ENCODE measurements around the gene OR10H1. TPM values are rescaled to one million over a fixed set of nuclear protein-coding genes. Genes with fewer than 3 reads are reported as not detected.
"Not testable (repeated sequence)": the region's sequence is repeated elsewhere in the genome, so short reads cannot be mapped to it uniquely, and the experiment has no call there.

OR10H1 gene
- total RNA-seq, 2 donors from 2014 or later, result not detected

GRCh38 chr19:15841875-15842569, 26.6 kb upstream of the OR10H1 start:
- DNase-seq, result no peak
- no peaks in the 10 kb centered on the region for H3K27me3 ChIP-seq
- no peak for ATAC-seq
- intact Hi-C loops (cut with DNase I), result no loop called here
- H3K4me3 ChIP-seq, result no peak overlapping the region
- H3K4me1 ChIP-seq, result peaks cover 8% of the 10 kb centered on the region
- H3K27ac ChIP-seq, result no peak overlapping the region
- no peaks in the 10 kb centered on the region for H3K36me3 ChIP-seq (replicated peaks in 1 of 2; ENCODE audit: insufficient read depth in 1 of 2, low read depth in 2 of 2)
- WGBS, 2 donors, result 45 to 58% methylated on average over 7 to 11 of the region's 11 CpGs
- no peaks in the 10 kb centered on the region for H3K9me3 ChIP-seq
- TF ChIP-seq, protein P1, sequence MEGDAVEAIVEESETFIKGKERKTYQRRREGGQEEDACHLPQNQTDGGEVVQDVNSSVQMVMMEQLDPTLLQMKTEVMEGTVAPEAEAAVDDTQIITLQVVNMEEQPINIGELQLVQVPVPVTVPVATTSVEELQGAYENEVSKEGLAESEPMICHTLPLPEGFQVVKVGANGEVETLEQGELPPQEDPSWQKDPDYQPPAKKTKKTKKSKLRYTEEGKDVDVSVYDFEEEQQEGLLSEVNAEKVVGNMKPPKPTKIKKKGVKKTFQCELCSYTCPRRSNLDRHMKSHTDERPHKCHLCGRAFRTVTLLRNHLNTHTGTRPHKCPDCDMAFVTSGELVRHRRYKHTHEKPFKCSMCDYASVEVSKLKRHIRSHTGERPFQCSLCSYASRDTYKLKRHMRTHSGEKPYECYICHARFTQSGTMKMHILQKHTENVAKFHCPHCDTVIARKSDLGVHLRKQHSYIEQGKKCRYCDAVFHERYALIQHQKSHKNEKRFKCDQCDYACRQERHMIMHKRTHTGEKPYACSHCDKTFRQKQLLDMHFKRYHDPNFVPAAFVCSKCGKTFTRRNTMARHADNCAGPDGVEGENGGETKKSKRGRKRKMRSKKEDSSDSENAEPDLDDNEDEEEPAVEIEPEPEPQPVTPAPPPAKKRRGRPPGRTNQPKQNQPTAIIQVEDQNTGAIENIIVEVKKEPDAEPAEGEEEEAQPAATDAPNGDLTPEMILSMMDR (IDR thresholded peaks at IDR 0.05), result no peak
- no peak for TF ChIP-seq POLR2A (IDR thresholded peaks at IDR 0.05)

GRCh38 chr19:15840833-15841232, 25.4 kb upstream of the OR10H1 start:
- ATAC-seq, result no peak
- no peak for TF ChIP-seq POLR2A (IDR thresholded peaks at IDR 0.05)
- TF ChIP-seq, protein P1 (IDR thresholded peaks at IDR 0.05), result no peak
- Histone ChIP-seq H3K36me3 (replicated peaks in 1 of 2; ENCODE audit: insufficient read depth in 1 of 2, low read depth in 2 of 2) (no peaks in the 10 kb centered on the region), H3K9me3 (no peaks in the 10 kb centered on the region), H3K4me3 (no peak overlapping the region), H3K4me1 (peaks cover 11% of the 10 kb centered on the region), H3K27ac (no peak overlapping the region), H3K27me3 (no peaks in the 10 kb centered on the region)
- intact Hi-C loops (cut with DNase I), result no loop called here
- WGBS, 2 donors, result 56 to 57% methylated on average over 2 of the region's 2 CpGs
- no peak for DNase-seq

- peaks cover 16% of the 10 kb centered on the region for H3K4me1 ChIP-seq
- H3K36me3 ChIP-seq (replicated peaks in 1 of 2; ENCODE audit: insufficient read depth in 1 of 2, low read depth in 2 of 2); H3K27me3 ChIP-seq; intact Hi-C loops (cut with DNase I); H3K4me3 ChIP-seq; H3K27ac ChIP-seq; ATAC-seq; H3K9me3 ChIP-seq; DNase-seq: not testable (repeated sequence)
- 60% methylated on average over 4 of the region's 4 CpGs for WGBS, 2 donors
Measured at GRCh38 chr19:15839888-15840287, 24.4 kb upstream of the OR10H1 start.

DNA sequence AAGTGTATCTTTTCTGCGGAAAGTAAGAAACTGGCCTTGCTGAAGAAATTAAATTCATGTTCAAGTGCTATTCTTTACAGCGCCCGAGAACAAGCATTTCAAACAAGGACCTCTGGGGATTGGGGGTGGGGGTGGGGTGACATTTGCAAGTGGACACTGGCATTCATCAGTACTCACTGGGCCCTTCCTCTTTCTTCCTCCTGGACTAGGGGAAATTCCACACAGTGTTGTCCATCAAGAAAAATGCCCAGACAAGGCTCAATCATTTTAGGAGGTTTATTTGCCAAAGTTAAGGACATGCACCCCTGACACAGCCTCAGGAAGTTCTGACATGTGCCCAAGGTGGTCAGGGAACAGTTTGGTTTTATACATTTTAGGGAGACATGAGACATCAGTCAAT, 22.9 kb upstream of the OR10H1 start:
- TF ChIP-seq, protein P1 (IDR thresholded peaks at IDR 0.05), result no peak
- TF ChIP-seq POLR2A (IDR thresholded peaks at IDR 0.05), result no peak
- Histone ChIP-seq H3K4me1 (peaks cover 16% of the 10 kb centered on the region), H3K9me3 (no peaks in the 10 kb centered on the region), H3K36me3 (replicated peaks in 1 of 2; ENCODE audit: insufficient read depth in 1 of 2, low read depth in 2 of 2) (no peaks in the 10 kb centered on the region), H3K27me3 (no peaks in the 10 kb centered on the region), H3K27ac (peak overlapping the region in 1 of 4 donors; percentile 100), H3K4me3 (no peak overlapping the region)
- ATAC-seq (no peak), DNase-seq (no peak)
- WGBS, 2 donors, result 90% methylated on average over 3 of the region's 3 CpGs
- intact Hi-C loops (cut with DNase I), result no loop called here

GRCh38 chr19:15837221-15837731, 21.8 kb upstream of the OR10H1 start:
- no peak for TF ChIP-seq POLR2A (IDR thresholded peaks at IDR 0.05)
- peak overlapping the region; percentile 54 to 67 for H3K4me3 ChIP-seq
- WGBS, 2 donors, result 0% methylated on average over 9 of the region's 9 CpGs
- no peaks in the 10 kb centered on the region for H3K9me3 ChIP-seq
- H3K4me1 ChIP-seq, result peaks cover 16% of the 10 kb centered on the region
- peak overlapping the region; percentile 97 to 100 (median 98) for H3K27ac ChIP-seq
- H3K36me3 ChIP-seq (replicated peaks in 1 of 2; ENCODE audit: insufficient read depth in 1 of 2, low read depth in 2 of 2), result no peaks in the 10 kb centered on the region
- ATAC-seq, result peak; percentile 59
- H3K27me3 ChIP-seq, result no peaks in the 10 kb centered on the region
- DNase-seq, result peak; percentile 72 to 87 (median 74)
- intact Hi-C loops (cut with DNase I), result no loop called here
